Fibroblast of pulmonary artery (primary cell): Measurements from ENCODE around the gene GCLC.

Source experiments
- DNase-seq: peaks from one replicate; pipeline ENCODE4 v3.0.0-alpha.2; 2010; ENCODE audit warnings: low read depth
- H3K4me3 ChIP-seq: replicated peaks from 2 replicates; pipeline ENCODE4 v1.5.1; 2011; ENCODE audit warnings: low read depth, mild to moderate bottlenecking, control low read depth, low read length, moderate library complexity
- TF ChIP-seq, protein P1 (sequence below): IDR thresholded peaks from 2 replicates; pipeline ENCODE4 v1.5.1; 2011; ENCODE audit warnings: mild to moderate bottlenecking, control low read depth, low read length, inconsistent platforms; ENCODE audit errors: missing control alignments

GCLC gene

GRCh38 chr6:53469163-53469562 is 75.7 kb downstream of the GCLC start:
- DNase-seq, result no peak
- H3K4me3 ChIP-seq, result no peak overlapping the region
- TF ChIP-seq, protein P1, sequence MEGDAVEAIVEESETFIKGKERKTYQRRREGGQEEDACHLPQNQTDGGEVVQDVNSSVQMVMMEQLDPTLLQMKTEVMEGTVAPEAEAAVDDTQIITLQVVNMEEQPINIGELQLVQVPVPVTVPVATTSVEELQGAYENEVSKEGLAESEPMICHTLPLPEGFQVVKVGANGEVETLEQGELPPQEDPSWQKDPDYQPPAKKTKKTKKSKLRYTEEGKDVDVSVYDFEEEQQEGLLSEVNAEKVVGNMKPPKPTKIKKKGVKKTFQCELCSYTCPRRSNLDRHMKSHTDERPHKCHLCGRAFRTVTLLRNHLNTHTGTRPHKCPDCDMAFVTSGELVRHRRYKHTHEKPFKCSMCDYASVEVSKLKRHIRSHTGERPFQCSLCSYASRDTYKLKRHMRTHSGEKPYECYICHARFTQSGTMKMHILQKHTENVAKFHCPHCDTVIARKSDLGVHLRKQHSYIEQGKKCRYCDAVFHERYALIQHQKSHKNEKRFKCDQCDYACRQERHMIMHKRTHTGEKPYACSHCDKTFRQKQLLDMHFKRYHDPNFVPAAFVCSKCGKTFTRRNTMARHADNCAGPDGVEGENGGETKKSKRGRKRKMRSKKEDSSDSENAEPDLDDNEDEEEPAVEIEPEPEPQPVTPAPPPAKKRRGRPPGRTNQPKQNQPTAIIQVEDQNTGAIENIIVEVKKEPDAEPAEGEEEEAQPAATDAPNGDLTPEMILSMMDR, result no peak

- TF ChIP-seq, protein P1, result no peak
- peak; percentile 49 for DNase-seq
- H3K4me3 ChIP-seq, result no peak overlapping the region
Measured at GRCh38 chr6:53466257-53466656, 78.6 kb downstream of the GCLC start.

- TF ChIP-seq, protein P1, result no peak
- DNase-seq, result peak; percentile 34
- no peak overlapping the region for H3K4me3 ChIP-seq
Measured at GRCh38 chr6:53465732-53466131, 79.2 kb downstream of the GCLC start.

- no peak overlapping the region for H3K4me3 ChIP-seq
- no peak for DNase-seq
- TF ChIP-seq, protein P1, result no peak
Measured at GRCh38 chr6:53464927-53465460, 79.9 kb downstream of the GCLC start.

DNA sequence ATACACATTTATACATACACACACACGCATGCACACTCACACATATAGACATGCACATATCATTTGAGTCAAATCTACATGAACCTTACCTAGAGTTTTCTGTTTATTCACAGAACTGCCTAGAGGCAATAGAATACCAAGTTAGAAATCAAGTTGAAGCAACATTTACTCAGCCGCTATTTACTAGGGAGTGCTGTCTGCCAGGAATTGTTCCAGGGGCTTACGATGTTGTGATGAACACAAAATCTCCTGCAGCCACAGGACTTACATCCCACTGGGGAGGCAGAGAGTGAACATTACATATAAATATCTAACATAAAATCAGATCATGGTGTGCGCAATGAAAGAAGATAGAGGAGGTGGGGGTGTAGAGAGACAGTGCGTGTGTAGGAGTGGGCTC is 80.4 kb downstream of the GCLC start:
- no peak for DNase-seq
- TF ChIP-seq, protein P1, result no peak
- H3K4me3 ChIP-seq, result no peak overlapping the region

GRCh38 chr6:53461696-53462095 is 83.2 kb downstream of the GCLC start:
- TF ChIP-seq, protein P1, result no peak
- no peak overlapping the region for H3K4me3 ChIP-seq
- no peak for DNase-seq

DNA sequence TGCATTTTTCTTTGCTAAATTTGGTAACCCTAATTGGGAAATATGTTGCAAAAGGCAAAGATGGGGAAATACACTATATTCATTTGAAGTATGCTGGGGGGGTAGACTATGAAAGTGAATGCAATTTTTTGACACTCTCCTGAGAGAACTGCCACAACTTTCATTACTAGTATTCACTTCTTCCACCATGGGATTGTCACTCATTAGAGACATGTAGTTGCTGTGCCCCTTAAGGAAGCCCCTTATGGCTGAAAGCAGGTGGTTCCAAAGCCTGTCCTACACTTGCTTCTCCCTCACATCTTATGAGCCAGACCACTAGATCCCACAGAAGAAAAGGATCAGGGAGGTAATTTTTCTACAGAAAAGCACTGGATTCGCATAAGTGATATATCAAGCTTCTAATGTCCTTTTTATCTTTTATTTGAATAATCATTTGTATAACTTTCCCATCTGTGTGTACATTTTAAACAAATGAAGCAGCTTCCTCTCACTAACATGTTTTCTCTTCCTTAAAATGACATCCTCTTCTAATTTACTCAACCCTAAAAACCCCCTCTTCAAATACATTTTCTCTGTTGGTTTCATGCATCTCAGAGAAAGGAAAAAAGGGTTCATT is 83.8 kb downstream of the GCLC start:
- no peak for DNase-seq
- TF ChIP-seq, protein P1, result no peak
- no peak overlapping the region for H3K4me3 ChIP-seq
